GM21825 (cell line): ENCODE measurements around the gene VCAM1.
"Not testable (repeated sequence)": the region's sequence is repeated elsewhere in the genome, so short reads cannot be mapped to it uniquely, and the experiment has no call there.

Experiments used
- ATAC-seq: cut with Tn5 transposase; IDR thresholded peaks from one replicate; pipeline ENCODE4 v1.9.1; 2021; ENCODE audit warnings: mild to moderate bottlenecking, moderate library complexity; ENCODE audit not compliant: unreplicated experiment

Gene VCAM1

GRCh38 chr1:100719490-100719889, at the start of gene VCAM1:
Gene VCAM1 (plus strand): TSS chr1:100719742. CDS start chr1:100719861, 119 bp downstream.
- ATAC-seq = peak; percentile 44

GRCh38 chr1:100670083-100670482, 49.5 kb upstream of the VCAM1 start:
- no peak for ATAC-seq

GRCh38 chr1:100671601-100672000, 47.9 kb upstream of the VCAM1 start:
- no peak for ATAC-seq

- no peak for ATAC-seq
Measured at GRCh38 chr1:100683448-100684349, 35.8 kb upstream of the VCAM1 start.

GRCh38 chr1:100699744-100700143, 19.8 kb upstream of the VCAM1 start:
- no peak for ATAC-seq

GRCh38 chr1:100700586-100700985, 19.0 kb upstream of the VCAM1 start:
- no peak for ATAC-seq

- no peak for ATAC-seq
Measured at GRCh38 chr1:100703052-100703451, 16.5 kb upstream of the VCAM1 start.

GRCh38 chr1:100703716-100704115, 15.8 kb upstream of the VCAM1 start:
- ATAC-seq = no peak

GRCh38 chr1:100704473-100704872, 15.1 kb upstream of the VCAM1 start:
- no peak for ATAC-seq

GRCh38 chr1:100706296-100706695, 13.2 kb upstream of the VCAM1 start:
- no peak for ATAC-seq

GRCh38 chr1:100706856-100707255, 12.7 kb upstream of the VCAM1 start:
- no peak for ATAC-seq

GRCh38 chr1:100708476-100709062, 11.0 kb upstream of the VCAM1 start:
- ATAC-seq = no peak

GRCh38 chr1:100710906-100711682, 8.4 kb upstream of the VCAM1 start:
- no peak for ATAC-seq

GRCh38 chr1:100713027-100713426, 6.5 kb upstream of the VCAM1 start:
- ATAC-seq = not testable (repeated sequence)

- ATAC-seq = no peak
Measured at GRCh38 chr1:100713626-100714025, 5.9 kb upstream of the VCAM1 start.

- no peak for ATAC-seq
Measured at GRCh38 chr1:100714599-100714998, 4.9 kb upstream of the VCAM1 start.

- ATAC-seq = no peak
Measured at GRCh38 chr1:100717218-100717617, 2.3 kb upstream of the VCAM1 start.

GRCh38 chr1:100718581-100718980, 961 bp upstream of the VCAM1 start:
- no peak for ATAC-seq

- no peak for ATAC-seq
Measured at GRCh38 chr1:100720101-100720500, 559 bp downstream of the VCAM1 start.

- no peak for ATAC-seq
Measured at GRCh38 chr1:100720751-100721150, 1.2 kb downstream of the VCAM1 start.

GRCh38 chr1:100721526-100722207, 2.1 kb downstream of the VCAM1 start:
- no peak for ATAC-seq
